Superior temporal gyrus (tissue), 1 donor: ENCODE results near the gene ERLEC1.
"Not testable (repeated sequence)": the region's sequence is repeated elsewhere in the genome, so short reads cannot be mapped to it uniquely, and the experiment has no call there.

Experiments used
- DNase-seq: peaks from one replicate; pipeline ENCODE4 v3.0.0-alpha.2; 2016; ENCODE audit errors: extremely low spot score

The ERLEC1 gene

DNA sequence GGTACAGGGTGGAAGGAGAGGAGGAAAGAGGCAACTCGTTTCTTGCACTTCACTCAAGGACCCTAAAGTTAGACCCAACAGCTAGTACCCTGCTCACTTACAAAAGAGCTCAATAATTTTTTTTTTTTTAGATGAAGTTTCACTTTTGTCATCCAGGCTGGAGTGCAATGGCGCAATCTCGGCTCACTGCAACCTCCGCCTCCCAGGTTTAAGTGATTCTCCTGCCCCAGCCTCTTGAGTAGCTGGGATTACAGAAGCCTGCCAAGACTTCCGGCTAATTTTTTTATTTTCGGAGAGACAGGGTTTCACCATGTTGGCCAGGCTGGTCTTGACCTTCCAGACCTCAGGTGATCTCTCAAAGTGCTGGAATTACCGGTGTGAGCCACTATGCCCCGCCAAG is 4.2 kb upstream of the ERLEC1 start:
- no peak for DNase-seq

DNA sequence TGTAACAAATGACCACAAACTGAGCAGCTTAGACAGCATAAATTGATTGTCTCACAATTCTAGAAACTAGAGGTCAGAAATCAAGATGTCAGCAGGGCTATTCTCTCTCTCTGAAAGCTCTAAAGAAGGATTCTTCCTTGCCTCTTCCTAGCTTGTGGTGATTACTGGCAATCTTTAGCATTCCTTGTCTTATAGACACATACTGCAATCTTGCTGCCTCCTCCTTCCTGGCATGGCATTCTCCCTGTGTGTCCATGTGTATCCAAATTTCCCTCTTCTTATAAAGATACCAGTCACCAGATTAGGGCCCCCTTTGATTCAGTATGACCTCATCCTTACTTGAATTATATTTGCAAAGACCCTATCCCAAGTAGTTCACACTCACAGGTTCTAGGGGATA is 2.4 kb upstream of the ERLEC1 start:
- DNase-seq = no peak

GRCh38 chr2:53785366-53785765 is 1.5 kb upstream of the ERLEC1 start:
- DNase-seq = no peak

DNA sequence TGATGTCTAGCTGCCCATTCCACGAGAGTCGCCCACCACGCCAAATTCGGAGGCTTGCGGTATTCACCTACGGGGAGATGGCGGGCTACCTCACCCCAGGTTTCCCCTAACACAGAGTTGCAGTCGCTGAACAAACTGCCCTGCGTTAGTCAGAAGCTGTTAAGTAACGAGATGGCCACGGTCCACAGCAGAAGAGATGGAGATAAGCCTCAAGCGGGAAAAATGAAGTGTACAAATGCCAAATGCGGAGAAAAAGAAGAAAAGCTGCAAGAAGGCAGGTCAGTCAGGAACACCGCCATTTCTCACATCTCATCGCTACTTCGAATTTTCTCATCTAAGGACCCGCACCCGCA is 516 bp upstream of the ERLEC1 start:
- DNase-seq = no peak

DNA sequence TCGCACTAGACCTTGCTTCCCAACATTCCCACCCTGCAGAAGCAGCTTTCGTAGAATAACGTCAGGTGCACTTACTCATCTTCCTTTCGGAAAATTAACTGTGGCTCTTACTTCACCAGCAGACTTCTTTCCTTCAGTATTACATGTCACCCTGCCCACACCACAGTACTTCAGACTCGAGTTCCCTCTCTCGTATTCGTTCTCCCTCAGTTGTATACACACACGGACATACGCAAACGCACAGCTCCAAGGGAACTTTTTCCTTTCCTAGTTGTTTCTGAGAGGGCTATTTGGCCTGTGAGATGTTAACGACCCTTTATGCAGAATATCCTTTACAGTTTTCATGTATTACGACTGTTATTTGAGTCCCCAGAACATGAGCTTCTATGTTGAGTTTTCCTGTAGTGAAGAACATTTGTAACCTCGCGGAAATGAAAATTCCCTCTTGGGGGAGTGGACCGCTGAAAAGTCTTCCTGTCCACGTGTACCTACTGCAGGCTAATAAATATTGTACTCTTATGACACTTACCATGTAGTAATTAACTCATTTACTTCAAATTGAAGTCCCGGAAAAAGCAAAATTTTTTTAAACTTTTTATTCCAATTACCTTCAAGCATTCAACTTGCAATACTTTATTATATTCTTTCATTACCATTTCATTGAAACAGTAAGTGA is 908 bp downstream of the ERLEC1 start:
- no peak for DNase-seq

DNA sequence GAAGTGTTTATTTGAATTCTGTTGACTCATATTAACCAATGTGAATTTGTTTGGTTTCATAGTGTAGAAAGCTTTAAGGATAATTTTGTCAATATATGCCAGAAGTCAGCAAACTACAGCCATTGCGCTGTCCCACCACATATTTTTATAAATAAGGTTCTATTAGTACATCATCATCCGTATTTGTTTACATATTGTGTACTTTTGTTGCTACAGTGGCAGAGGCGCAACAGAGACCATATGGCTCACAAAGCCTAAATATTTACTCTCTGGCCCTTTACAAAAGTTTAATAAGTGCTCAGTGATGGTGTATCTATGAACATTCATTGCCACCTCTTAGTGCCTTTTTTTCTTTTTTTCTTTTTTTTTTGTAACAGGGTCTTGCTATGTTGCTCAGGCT is 6.4 kb downstream of the ERLEC1 start:
- DNase-seq = no peak

GRCh38 chr2:53793821-53794220 is 7.0 kb downstream of the ERLEC1 start:
- DNase-seq = no peak

DNA sequence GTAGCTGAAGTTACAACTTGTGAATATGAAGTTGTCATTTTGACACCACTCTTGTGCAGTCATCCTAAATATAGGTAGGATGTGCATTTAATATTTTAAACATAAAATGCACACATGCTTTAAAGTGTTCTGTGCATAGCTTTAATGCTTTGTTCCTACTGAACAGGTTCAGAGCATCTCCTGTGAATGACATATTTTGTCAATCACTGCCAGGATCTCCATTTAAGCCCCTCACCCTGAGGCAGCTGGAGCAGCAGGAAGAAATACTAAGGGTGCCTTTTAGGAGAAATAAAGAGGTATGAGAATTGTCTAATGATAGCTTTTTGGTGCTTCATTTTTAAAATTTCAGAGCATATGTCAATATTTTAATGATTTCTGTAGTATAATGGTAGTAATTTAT is 14.7 kb downstream of the ERLEC1 start:
- no peak for DNase-seq

- DNase-seq = no peak
These were observed 15.8 kb downstream of the ERLEC1 start for GRCh38 chr2:53802617-53803151.

- no peak for DNase-seq
These were observed 24.8 kb downstream of the ERLEC1 start for GRCh38 chr2:53811601-53812000.

GRCh38 chr2:53813151-53813550 is 26.3 kb downstream of the ERLEC1 start:
- no peak for DNase-seq

- no peak for DNase-seq
These were observed 32.1 kb downstream of the ERLEC1 start for GRCh38 chr2:53818854-53819435.

- no peak for DNase-seq
These were observed 32.8 kb downstream of the ERLEC1 start for GRCh38 chr2:53819634-53820033.

DNA sequence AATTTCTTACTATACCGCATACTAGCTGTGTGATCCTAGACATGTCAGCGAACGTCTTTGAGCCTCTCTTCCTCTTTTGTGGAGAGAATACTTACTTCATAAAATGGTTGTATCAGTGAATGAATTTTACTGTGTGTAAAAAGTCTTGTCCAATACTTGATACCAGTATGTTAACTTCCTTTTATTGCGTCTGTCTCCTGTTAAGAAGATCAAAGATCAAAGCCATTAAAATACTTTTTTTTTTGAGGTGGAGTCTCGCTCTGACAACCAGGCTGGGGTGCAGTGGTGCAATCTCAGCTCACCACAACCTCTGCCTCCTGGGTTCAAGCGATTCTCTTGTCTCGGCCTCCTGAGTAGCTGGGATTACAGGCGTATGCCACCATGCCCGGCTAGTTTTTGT is 33.2 kb downstream of the ERLEC1 start:
- no peak for DNase-seq

DNA sequence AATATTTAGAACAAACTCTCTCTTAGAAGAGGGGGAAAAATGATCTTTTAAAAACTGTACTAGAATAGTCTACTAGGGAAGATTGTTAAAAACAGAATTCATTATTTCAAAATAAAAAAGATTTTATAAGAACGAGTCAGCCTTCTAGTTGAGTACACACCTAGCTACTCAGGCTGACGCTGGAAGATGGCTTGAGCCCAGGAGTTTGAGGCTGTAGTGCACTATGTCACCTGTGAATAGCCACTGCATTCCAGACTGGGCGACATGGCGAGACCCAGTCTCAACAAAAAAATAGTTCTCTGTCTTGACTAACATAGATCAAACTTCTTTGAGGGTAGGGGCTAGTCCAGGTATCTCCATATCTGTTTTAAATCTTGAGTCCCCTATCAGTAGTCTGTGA is 33.9 kb downstream of the ERLEC1 start:
- no peak for DNase-seq

DNA sequence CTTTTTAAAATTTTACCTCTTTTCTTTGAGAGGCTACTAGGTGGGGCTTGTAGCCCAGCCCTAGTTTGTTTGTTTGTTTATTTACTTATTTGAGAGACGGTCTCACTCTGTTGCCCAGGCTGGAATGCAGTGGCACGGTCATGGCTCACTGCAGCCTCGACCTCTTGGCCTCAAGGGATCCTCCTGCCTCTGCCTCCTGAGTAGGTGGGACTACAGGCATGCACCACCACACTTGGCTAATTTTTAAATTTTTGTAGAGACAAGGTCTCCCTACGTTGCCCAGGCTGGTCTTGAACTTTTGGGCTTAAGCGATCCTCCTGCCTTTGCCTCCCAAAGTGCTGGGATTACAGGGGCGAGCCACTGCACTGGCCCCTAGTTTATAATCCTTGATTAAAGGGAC is 35.0 kb downstream of the ERLEC1 start:
- no peak for DNase-seq

DNA sequence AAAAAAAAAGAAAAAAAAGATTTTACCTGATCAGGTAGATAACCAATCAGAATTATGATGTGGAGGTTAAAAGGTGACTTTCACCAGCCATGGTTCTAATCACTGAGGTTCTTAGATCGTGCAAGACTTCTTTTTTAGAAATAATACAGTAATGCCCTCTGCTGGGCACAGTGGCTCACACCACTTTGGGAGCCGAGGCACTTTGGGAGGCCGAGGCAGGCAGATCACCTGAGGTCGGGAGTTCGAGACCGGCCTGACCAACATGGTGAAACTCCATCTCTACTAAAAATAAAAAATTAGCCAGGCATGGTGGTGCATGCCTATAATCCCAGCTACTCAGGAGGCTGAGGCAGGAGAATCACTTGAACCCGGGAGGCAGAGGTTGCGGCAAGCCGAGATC is 36.8 kb downstream of the ERLEC1 start:
- DNase-seq = not testable (repeated sequence)

- no peak for DNase-seq
These were observed 39.2 kb downstream of the ERLEC1 start for GRCh38 chr2:53826030-53826410.

DNA sequence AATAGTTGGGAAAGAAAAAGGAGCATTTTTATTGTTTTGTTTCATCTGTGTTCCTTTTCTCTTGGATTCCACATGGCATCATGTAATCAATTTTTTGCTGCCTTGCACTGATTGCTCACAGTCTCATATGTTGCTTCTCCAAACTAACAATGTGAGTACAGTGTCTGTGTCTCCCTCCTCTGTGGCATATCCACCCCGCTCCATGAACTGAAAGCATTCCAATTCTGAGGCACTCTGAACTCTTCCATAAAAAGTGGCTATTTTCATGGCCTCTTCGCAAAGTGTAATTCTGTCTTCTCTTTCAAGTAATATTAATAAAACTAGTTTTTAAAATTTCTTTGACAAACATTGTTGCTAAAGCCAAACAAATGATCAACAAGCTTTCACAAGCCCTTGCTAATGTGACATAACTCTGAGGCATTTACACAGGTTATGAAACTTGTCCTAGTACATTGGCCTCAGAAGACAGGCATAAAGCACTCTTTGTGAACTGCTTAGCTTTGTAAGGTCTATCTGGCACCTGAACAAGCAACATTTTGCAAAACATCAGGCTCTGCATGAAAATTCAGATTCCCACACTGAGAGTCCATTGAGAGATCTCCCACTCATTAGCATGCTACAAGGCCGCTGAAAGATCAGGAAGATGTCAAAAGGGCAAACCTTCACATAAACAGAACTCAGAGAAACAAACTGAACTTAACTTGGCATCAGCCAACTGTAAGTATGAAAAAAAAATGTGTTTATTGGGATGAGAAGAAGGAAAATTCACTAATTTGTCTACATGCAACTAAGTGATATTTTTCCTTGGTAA is 39.9 kb downstream of the ERLEC1 start:
- DNase-seq = peak; percentile 65

GRCh38 chr2:53827398-53828175 is 40.7 kb downstream of the ERLEC1 start:
- no peak for DNase-seq

DNA sequence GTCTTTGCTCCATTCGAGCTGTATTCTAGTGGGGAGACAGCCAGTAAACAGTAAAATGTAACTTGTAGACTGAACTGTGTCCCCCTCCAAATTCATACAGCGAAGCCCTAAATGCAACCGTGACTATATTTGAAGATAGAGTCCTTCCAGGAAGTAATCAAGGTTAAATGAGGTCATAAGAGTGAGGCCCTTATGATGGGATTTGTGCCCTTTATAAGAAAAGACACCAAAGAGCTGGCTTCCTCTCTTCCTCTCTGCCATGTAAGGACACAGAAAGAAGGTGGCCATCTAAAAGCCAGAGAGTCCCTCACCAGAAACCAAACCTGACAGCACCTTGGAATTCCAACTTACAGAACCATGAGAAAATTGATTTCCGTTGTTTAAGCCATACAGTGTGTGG is 41.5 kb downstream of the ERLEC1 start:
- no peak for DNase-seq
